ENCODE measurements around the gene ADARB2. TPM values are rescaled to one million over a fixed set of nuclear protein-coding genes. Genes with fewer than 3 reads are reported as not detected.

ADARB2 gene
- total RNA-seq, 1 donor from 2014 or later = 0.80 TPM

DNA sequence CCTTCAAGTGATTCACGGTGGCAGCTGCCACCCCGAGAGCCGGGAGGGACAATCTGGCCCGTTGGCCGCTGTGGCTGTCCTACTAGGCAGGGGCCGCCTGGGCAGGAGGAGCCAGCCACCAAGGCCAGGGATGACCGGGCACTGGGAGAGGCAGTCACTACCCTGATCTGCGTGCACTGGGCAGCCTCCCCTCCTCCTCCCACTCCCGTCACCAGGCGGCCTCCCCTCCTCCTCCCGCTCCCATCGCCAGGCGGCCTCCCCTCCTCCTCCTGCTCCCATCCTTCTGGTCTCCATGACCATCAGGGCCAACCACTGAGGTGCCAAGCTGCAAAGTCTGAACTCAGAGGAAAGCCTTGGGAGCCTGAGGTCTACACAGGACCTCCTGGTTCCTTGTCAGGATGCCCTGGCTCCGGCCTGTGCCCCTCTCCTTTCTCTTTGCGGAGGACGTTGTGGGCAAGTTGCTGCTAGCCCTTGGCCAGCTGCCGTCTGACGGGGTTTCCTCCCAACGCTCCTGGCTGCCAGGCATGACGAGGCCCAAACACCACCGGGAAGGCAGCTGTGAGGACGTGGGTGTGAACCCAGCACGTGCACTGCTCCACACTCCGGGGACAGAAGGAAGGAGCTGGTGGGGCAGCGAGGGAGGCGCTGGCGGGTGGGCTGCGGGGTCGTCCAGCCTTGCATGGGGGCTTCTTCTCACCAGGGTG, 550.0 kb downstream of the ADARB2 start:
- DNase-seq (peak; percentile 41), ATAC-seq (no peak)

DNA sequence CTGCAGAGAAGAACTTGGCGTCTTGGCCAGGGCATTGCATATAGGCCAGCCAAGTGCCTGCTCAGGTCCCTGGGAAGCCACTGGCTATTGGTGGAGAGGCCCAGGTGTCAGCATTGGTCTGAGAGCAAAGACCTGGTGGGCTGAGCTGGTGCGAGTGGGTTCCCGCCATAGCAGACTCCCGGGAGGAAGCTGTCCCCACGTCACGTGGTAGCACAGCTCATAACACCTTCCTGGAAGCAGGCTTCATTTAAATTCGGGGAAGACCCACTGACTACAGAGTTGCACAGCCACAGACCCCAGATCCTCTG, 550.7 kb downstream of the ADARB2 start:
- Histone ChIP-seq H3K9me3 (no peaks in the 10 kb centered on the region), H3K4me3 (no peak overlapping the region), H3K36me3 (no peaks in the 10 kb centered on the region), H3K27ac (no peak overlapping the region), H3K4me1 (no peaks in the 10 kb centered on the region), H3K27me3 (ENCODE audit: low read depth) (peaks cover 4% of the 10 kb centered on the region)
- intact Hi-C loops (cut with DNase I) = no loop called here
- peak; percentile 24 for DNase-seq
- no peak for ATAC-seq
- TF ChIP-seq, protein P1, sequence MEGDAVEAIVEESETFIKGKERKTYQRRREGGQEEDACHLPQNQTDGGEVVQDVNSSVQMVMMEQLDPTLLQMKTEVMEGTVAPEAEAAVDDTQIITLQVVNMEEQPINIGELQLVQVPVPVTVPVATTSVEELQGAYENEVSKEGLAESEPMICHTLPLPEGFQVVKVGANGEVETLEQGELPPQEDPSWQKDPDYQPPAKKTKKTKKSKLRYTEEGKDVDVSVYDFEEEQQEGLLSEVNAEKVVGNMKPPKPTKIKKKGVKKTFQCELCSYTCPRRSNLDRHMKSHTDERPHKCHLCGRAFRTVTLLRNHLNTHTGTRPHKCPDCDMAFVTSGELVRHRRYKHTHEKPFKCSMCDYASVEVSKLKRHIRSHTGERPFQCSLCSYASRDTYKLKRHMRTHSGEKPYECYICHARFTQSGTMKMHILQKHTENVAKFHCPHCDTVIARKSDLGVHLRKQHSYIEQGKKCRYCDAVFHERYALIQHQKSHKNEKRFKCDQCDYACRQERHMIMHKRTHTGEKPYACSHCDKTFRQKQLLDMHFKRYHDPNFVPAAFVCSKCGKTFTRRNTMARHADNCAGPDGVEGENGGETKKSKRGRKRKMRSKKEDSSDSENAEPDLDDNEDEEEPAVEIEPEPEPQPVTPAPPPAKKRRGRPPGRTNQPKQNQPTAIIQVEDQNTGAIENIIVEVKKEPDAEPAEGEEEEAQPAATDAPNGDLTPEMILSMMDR (IDR thresholded peaks at IDR 0.05) = no peak

More for the DNA sequence above, 550.0 kb downstream of the ADARB2 start:
- TF ChIP-seq, protein P1 (IDR thresholded peaks at IDR 0.05) = no peak
- Histone ChIP-seq H3K27ac (no peak overlapping the region), H3K36me3 (no peaks in the 10 kb centered on the region), H3K27me3 (ENCODE audit: low read depth) (peaks cover 4% of the 10 kb centered on the region), H3K9me3 (no peaks in the 10 kb centered on the region), H3K4me1 (no peaks in the 10 kb centered on the region), H3K4me3 (no peak overlapping the region)
- intact Hi-C loops (cut with DNase I) = no loop called here

DNA sequence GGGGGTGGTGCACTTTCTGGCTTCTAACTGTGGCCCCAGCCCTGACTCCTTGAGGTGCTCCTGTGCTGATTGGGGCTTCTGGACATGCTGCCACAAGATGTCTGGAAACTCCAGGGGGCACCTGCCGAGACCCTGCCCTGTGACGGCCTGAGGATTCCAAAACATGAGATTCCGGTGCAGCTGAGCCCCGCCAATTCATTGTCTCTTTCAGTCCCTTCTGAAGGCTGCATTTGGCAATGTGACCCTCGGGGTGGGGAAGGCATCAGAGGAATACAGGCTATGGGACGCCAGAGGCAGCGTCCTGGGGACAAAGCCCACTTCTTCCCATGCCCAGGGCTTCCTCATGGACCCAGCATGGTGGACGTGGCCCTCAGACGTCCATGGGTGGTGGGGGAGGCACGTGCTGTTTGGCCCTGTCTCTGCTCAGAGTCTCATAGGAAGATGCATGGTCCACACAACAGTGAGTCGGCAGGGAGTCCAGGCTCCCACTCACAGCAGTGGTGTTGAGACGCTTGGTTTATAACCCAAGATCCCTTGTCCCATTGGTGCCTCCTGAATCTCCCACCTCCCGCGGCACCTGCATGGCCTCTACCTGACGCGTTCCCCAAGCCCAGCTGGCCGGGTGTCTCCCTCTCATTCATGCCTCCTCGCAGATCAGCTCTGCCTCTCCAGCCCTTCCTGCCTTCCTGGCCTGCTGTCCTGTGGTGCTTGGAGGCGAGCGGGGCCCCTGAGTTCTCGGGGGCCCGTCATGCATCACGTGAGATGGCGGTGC, 551.2 kb downstream of the ADARB2 start:
- no peaks in the 10 kb centered on the region for H3K36me3 ChIP-seq
- DNase-seq = peak; percentile 32
- intact Hi-C loops (cut with DNase I) = no loop called here
- no peaks in the 10 kb centered on the region for H3K4me1 ChIP-seq
- TF ChIP-seq, protein P1 (IDR thresholded peaks at IDR 0.05) = no peak
- H3K27ac ChIP-seq = no peak overlapping the region
- no peak for ATAC-seq
- peaks cover 4% of the 10 kb centered on the region for H3K27me3 ChIP-seq (ENCODE audit: low read depth)
- H3K4me3 ChIP-seq = no peak overlapping the region
- no peaks in the 10 kb centered on the region for H3K9me3 ChIP-seq

DNA sequence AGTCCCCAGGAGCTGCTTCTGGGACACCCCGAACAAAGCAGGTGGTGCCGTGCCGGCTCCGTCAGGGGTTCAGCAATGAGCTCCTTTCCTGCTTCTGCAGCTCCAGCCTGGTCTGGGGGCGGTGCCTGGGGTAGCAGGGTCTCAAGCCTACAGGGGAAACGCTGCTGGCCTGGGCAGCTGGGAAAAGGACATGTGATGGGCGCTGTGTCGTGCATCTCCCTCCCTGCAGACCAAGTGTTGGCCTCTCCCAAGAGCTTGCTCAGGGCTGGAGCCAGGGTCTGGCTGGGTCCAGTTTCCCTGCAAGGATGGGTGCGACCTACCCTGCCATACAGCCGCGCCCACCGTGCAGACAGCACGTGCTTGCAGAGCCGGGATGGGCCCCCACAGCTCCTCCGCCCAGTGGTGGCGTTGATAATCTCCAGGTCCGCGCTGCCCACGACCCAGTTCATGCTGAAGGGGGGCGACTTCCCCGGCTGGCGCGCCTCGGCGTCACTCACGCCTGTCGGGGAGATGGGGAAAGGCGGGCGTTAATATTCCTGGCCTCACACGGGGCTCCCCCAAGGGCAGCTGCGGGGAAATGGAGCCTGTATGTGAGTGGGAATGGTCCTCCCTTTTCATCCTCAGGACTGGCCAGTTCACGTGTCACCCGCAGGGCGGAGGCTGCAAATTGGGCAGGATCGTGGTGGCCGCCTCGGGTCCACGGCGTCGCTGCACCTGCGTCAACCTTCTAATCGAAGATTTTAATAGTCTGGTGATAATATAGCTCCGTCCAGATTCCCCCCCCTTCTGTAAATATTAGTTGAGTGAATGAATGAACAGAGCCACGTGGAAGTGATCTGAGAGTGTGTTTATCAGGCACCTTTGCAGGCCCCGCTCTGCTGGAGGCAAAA, 552.5 kb downstream of the ADARB2 start:
- H3K4me1 ChIP-seq = no peaks in the 10 kb centered on the region
- peaks cover 8% of the 10 kb centered on the region for H3K27me3 ChIP-seq (ENCODE audit: low read depth)
- H3K27ac ChIP-seq = no peak overlapping the region
- H3K36me3 ChIP-seq = no peaks in the 10 kb centered on the region
- DNase-seq (peak; percentile 40), ATAC-seq (no peak)
- TF ChIP-seq, protein P1 (IDR thresholded peaks at IDR 0.05) = no peak
- H3K4me3 ChIP-seq = no peak overlapping the region
- no peaks in the 10 kb centered on the region for H3K9me3 ChIP-seq
- intact Hi-C loops (cut with DNase I) = no loop called here

DNA sequence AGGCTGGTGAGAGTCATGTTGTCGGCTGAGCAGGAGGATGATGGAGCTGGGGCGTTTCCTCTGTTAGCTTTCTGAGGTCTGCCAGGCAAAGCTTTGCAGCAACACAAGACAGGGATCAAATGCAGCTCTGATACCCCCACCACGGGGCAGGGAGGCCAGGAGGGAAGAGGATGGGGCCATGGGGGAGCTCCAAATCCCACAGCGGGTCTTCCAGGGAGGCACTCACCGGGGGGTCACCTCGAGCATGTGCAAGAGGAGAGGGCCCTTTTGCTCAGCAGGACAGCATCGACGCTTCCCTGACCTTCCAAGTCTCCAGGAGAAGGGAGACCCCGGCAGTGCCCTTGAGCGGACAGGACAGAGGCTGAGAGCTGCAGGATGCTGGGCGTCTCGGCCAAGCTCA, 553.6 kb downstream of the ADARB2 start:
- Histone ChIP-seq H3K4me1 (no peaks in the 10 kb centered on the region), H3K9me3 (no peaks in the 10 kb centered on the region), H3K4me3 (no peak overlapping the region), H3K27me3 (ENCODE audit: low read depth) (peaks cover 8% of the 10 kb centered on the region), H3K36me3 (no peaks in the 10 kb centered on the region), H3K27ac (no peak overlapping the region)
- DNase-seq (peak; percentile 13), ATAC-seq (no peak)
- TF ChIP-seq, protein P1 (IDR thresholded peaks at IDR 0.05) = no peak
- intact Hi-C loops (cut with DNase I) = no loop called here
